Spleen (tissue), 11 donors: ENCODE results near the gene GRM1. TPM values are rescaled to one million over a fixed set of nuclear protein-coding genes. Genes with fewer than 3 reads are reported as not detected.

Source experiments
- DNase-seq: peaks from one replicate; pipeline ENCODE4 v3.0.0-alpha.2; 2020
- H3K27ac ChIP-seq, 8 donors: fragments of 200-600 bp; sonication (generic) in 7 of 8; 1 replicate in 4 of 8; 2 replicates in 4 of 8; pipeline versions ENCODE4 v1.5.0 to v1.8.0; 2016 to 2021; ENCODE audit warnings: inconsistent platforms in 4 of 8, mild to moderate bottlenecking in 4 of 8, moderate library complexity in 1 of 8
- H3K27me3 ChIP-seq, 7 donors: fragments of 200-600 bp; sonication (generic) in 6 of 7; replicated peaks in 1 of 7; 1 replicate in 4 of 7; 2 replicates in 3 of 7; pipeline versions ENCODE4 v1.5.0 to v1.8.0; 2016 to 2021; ENCODE audit warnings: inconsistent platforms in 3 of 7, mild to moderate bottlenecking in 1 of 7
- H3K36me3 ChIP-seq, 6 donors: fragments of 200-600 bp; sonication (generic) in 5 of 6; 1 replicate in 4 of 6; 2 replicates in 2 of 6; pipeline versions ENCODE4 v1.5.0 to v1.8.0; 2016 to 2021; ENCODE audit warnings: inconsistent platforms in 2 of 6
- H3K4me1 ChIP-seq, 6 donors: fragments of 200-600 bp; sonication (generic) in 5 of 6; 1 replicate in 3 of 6; 2 replicates in 3 of 6; pipeline versions ENCODE4 v1.5.0 to v1.8.0; 2016 to 2021; ENCODE audit warnings: inconsistent platforms in 3 of 6
- H3K4me3 ChIP-seq, 8 donors: fragments of 200-600 bp; sonication (generic) in 7 of 8; 1 replicate in 4 of 8; 2 replicates in 4 of 8; pipeline versions ENCODE4 v1.5.0 to v1.8.0; 2016 to 2021; ENCODE audit warnings: inconsistent platforms in 4 of 8, mild to moderate bottlenecking in 4 of 8, moderate library complexity in 2 of 8
- H3K9me3 ChIP-seq, 8 donors: fragments of 200-600 bp; sonication (generic) in 7 of 8; 1 replicate in 4 of 8; 2 replicates in 4 of 8; pipeline versions ENCODE4 v1.5.0 to v1.8.0; 2016 to 2021; ENCODE audit warnings: inconsistent platforms in 4 of 8
- POLR2A ChIP-seq, 3 donors: fragments of 450-650 bp; IDR thresholded peaks; one replicate each; pipeline ENCODE4 v1.5.1; 2017; ENCODE audit warnings: antibody characterized with exemption in 3 of 3, mild to moderate bottlenecking in 1 of 3
- POLR2AphosphoS5 ChIP-seq, 3 donors: sonication (generic); formaldehyde crosslinking; IDR thresholded peaks; one replicate each; pipeline ENCODE4 v1.5.1; 2017; ENCODE audit warnings: antibody characterized with exemption in 3 of 3
- WGBS, 5 donors: extraction: QIAGEN DNeasy Blood & Tissue Kit in 3 of 5; methylation state at CpG; one replicate each; pipeline versions ENCODE4 v1.1.5 to v1.1.7; 2013 to 2018; 5-methylcytosine and 5-hydroxymethylcytosine counted together
- intact Hi-C: fragments of 100-400 bp; cut with DNase I; formaldehyde crosslinking; loops from one replicate; pipeline ENCODE4 v1.15.0; 2023; ENCODE audit warnings: low total_unique reads
- polyA plus RNA-seq, 3 donors: library from polyadenylated mRNA; stranded (reverse); fragments of 200-250 nt; gene quantifications; one replicate each; pipeline ENCODE4 v1.2.1, GENCODE V29; 2013
- total RNA-seq, 7 donors: library from RNA; depleted of rRNA in 3 of 7; stranded (reverse); fragments of >200 nt in 3 of 7; fragmentation: NEBNext Ultra II Directional in 4 of 7; extraction: Animal tissue kit (Norgen Biotek cat#: 25700) in 4 of 7; gene quantifications; one replicate each; pipeline versions ENCODE4 v1.1.0 to v1.2.1, GENCODE V29; 2016 to 2021
- TF ChIP-seq, protein P1 (sequence below), 11 experiments: fragments of 200-600 bp in 7 of 11; fragments of 450-650 bp in 4 of 11; sonication (generic) in 4 of 11; IDR thresholded peaks in 8 of 11; conservative IDR thresholded peaks in 3 of 11; 1 replicate in 7 of 11; 2 replicates in 4 of 11; pipeline versions ENCODE4 v1.4.0 to v1.8.0; 2016 to 2021; ENCODE audit warnings: antibody characterized with exemption in 11 of 11, inconsistent platforms in 4 of 11, mild to moderate bottlenecking in 1 of 11
- donor health status: healthy with polysubstance abuse.
- donor health status: DM: no; HTN: no; CAD: no; lungs with moderate emphysema.
- donor health status: DM: no; HTN: no; CAD: no.
- donor health status: Bipolar disorder and iron deficiency.
- donor health status: healthy.
- donor health status: DM: no; HTN: no; CAD: no.
- donor health status: DM: yes; HTN: yes; CAD: no.

Gene GRM1
- total and polyA plus RNA-seq, 10 donors = under 0.01 to 0.19 (median 0.09) TPM; not detected in 3

- intact Hi-C loops = no loop called here
- DNase-seq = no peak
- Histone ChIP-seq H3K27me3 (no peaks in the 10 kb centered on the region), H3K4me1 (no peaks in the 10 kb centered on the region), H3K4me3 (no peak overlapping the region), H3K36me3 (no peaks in the 10 kb centered on the region), H3K9me3 (no peaks in the 10 kb centered on the region), H3K27ac (no peak overlapping the region)
- WGBS, 5 donors = 63 to 82% (median 70%) methylated on average over 4 of the region's 4 CpGs
- no peak for TF ChIP-seq POLR2AphosphoS5 (IDR thresholded peaks at IDR 0.05)
- no peak for TF ChIP-seq POLR2A (IDR thresholded peaks at IDR 0.05)
- TF ChIP-seq, protein P1, sequence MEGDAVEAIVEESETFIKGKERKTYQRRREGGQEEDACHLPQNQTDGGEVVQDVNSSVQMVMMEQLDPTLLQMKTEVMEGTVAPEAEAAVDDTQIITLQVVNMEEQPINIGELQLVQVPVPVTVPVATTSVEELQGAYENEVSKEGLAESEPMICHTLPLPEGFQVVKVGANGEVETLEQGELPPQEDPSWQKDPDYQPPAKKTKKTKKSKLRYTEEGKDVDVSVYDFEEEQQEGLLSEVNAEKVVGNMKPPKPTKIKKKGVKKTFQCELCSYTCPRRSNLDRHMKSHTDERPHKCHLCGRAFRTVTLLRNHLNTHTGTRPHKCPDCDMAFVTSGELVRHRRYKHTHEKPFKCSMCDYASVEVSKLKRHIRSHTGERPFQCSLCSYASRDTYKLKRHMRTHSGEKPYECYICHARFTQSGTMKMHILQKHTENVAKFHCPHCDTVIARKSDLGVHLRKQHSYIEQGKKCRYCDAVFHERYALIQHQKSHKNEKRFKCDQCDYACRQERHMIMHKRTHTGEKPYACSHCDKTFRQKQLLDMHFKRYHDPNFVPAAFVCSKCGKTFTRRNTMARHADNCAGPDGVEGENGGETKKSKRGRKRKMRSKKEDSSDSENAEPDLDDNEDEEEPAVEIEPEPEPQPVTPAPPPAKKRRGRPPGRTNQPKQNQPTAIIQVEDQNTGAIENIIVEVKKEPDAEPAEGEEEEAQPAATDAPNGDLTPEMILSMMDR (IDR thresholded peaks at IDR 0.05 in 8 of 11, conservative IDR thresholded peaks at IDR 0.05 in 3 of 11) = no peak
Measured at GRCh38 chr6:146194434-146194833, 165.6 kb downstream of the GRM1 start.

- Histone ChIP-seq H3K27ac (no peak overlapping the region), H3K4me1 (no peaks in the 10 kb centered on the region), H3K4me3 (no peak overlapping the region), H3K9me3 (no peaks in the 10 kb centered on the region), H3K36me3 (no peaks in the 10 kb centered on the region), H3K27me3 (no peaks in the 10 kb centered on the region)
- DNase-seq = no peak
- 68 to 83% (median 74%) methylated on average over 2 of the region's 2 CpGs for WGBS, 5 donors
- no peak for TF ChIP-seq POLR2AphosphoS5 (IDR thresholded peaks at IDR 0.05)
- no peak for TF ChIP-seq POLR2A (IDR thresholded peaks at IDR 0.05)
- TF ChIP-seq, protein P1 (IDR thresholded peaks at IDR 0.05 in 8 of 11, conservative IDR thresholded peaks at IDR 0.05 in 3 of 11) = no peak
- intact Hi-C loops = no loop called here
Measured at GRCh38 chr6:146200176-146200575, 171.3 kb downstream of the GRM1 start.

- no peaks in the 10 kb centered on the region for H3K4me1 ChIP-seq
- no peak overlapping the region for H3K27ac ChIP-seq
- 80 to 88% (median 84%) methylated on average over 9 of the region's 9 CpGs for WGBS, 5 donors
- no peaks in the 10 kb centered on the region for H3K9me3 ChIP-seq
- no peaks in the 10 kb centered on the region for H3K36me3 ChIP-seq
- intact Hi-C loops = no loop called here
- no peaks in the 10 kb centered on the region for H3K27me3 ChIP-seq
- TF ChIP-seq, protein P1 (IDR thresholded peaks at IDR 0.05 in 8 of 11, conservative IDR thresholded peaks at IDR 0.05 in 3 of 11) = no peak
- TF ChIP-seq POLR2AphosphoS5 (IDR thresholded peaks at IDR 0.05) (no peak), POLR2A (IDR thresholded peaks at IDR 0.05) (no peak)
- no peak for DNase-seq
- no peak overlapping the region for H3K4me3 ChIP-seq
Measured at GRCh38 chr6:146202570-146202969, 173.7 kb downstream of the GRM1 start.

- H3K27ac ChIP-seq = no peak overlapping the region
- H3K36me3 ChIP-seq = no peaks in the 10 kb centered on the region
- H3K4me1 ChIP-seq = no peaks in the 10 kb centered on the region
- TF ChIP-seq, protein P1 (IDR thresholded peaks at IDR 0.05 in 8 of 11, conservative IDR thresholded peaks at IDR 0.05 in 3 of 11) = no peak
- no peaks in the 10 kb centered on the region for H3K9me3 ChIP-seq
- H3K27me3 ChIP-seq = no peaks in the 10 kb centered on the region
- no peak for DNase-seq
- H3K4me3 ChIP-seq = no peak overlapping the region
- 67 to 80% (median 73%) methylated on average over 3 of the region's 3 CpGs for WGBS, 5 donors
- intact Hi-C loops = no loop called here
Measured at GRCh38 chr6:146209942-146210341, 181.1 kb downstream of the GRM1 start.
